G401 (cell line): ENCODE data around the gene DMRTB1. TPM values are rescaled to one million over a fixed set of nuclear protein-coding genes. Genes with fewer than 3 reads are reported as not detected.
"Not testable (repeated sequence)": the region's sequence is repeated elsewhere in the genome, so short reads cannot be mapped to it uniquely, and the experiment has no call there.

ENCODE experiments used
- DNase-seq: peaks from one replicate; pipeline ENCODE4 v3.0.0-alpha.2; 2015; ENCODE audit warnings: low spot score
- in situ Hi-C: cut with HindIII; loops from 2 replicates; pipeline ENCODE4 v1.10.0; 2016; ENCODE audit warnings: low sequenced_read_pairs, mixed read lengths
- total RNA-seq: library from RNA; depleted of rRNA; stranded (reverse); fragments of >200 nt; shearing (Covaris generic); gene quantifications from 2 replicates; pipeline ENCODE4 v1.2.3, GENCODE V29; 2014

DMRTB1 gene
- total RNA-seq, 1 experiment from 2014 or later: not detected

- no peak for DNase-seq
- in situ Hi-C loops: no loop called here
Observed at GRCh38 chr1:53432611-53433010, 26.6 kb upstream of the DMRTB1 start.

GRCh38 chr1:53434405-53435007, 24.7 kb upstream of the DMRTB1 start:
- DNase-seq, in situ Hi-C loops: not testable (repeated sequence)

- in situ Hi-C loops: no loop called here
- DNase-seq: no peak
Observed at GRCh38 chr1:53435151-53435550, 24.0 kb upstream of the DMRTB1 start.

GRCh38 chr1:53438427-53439336, 20.5 kb upstream of the DMRTB1 start:
- no peak for DNase-seq
- in situ Hi-C loops: no loop called here

GRCh38 chr1:53439337-53440207, 19.6 kb upstream of the DMRTB1 start:
- DNase-seq: no peak
- in situ Hi-C loops: no loop called here

GRCh38 chr1:53440633-53441032, 18.6 kb upstream of the DMRTB1 start:
- in situ Hi-C loops: no loop called here
- DNase-seq: no peak

- in situ Hi-C loops: no loop called here
Observed at GRCh38 chr1:53442299-53442698, 16.9 kb upstream of the DMRTB1 start.

GRCh38 chr1:53446051-53446450, 13.1 kb upstream of the DMRTB1 start:
- in situ Hi-C loops: no loop called here
- DNase-seq: no peak

More at GRCh38 chr1:53442299-53442698, 16.9 kb upstream of the DMRTB1 start:
- DNase-seq: no peak

GRCh38 chr1:53447413-53447812, 11.8 kb upstream of the DMRTB1 start:
- in situ Hi-C loops: no loop called here
- no peak for DNase-seq

GRCh38 chr1:53448241-53448841, 10.9 kb upstream of the DMRTB1 start:
- no peak for DNase-seq
- in situ Hi-C loops: no loop called here

- in situ Hi-C loops: no loop called here
- DNase-seq: no peak
Observed at GRCh38 chr1:53449021-53449420, 10.2 kb upstream of the DMRTB1 start.

- in situ Hi-C loops: no loop called here
- no peak for DNase-seq
Observed at GRCh38 chr1:53449693-53450092, 9.5 kb upstream of the DMRTB1 start.

- in situ Hi-C loops: no loop called here
- DNase-seq: peak; percentile 3
Observed at GRCh38 chr1:53450225-53450624, 9.0 kb upstream of the DMRTB1 start.

- DNase-seq: no peak
- in situ Hi-C loops: no loop called here
Observed at GRCh38 chr1:53454019-53454418, 5.2 kb upstream of the DMRTB1 start.

GRCh38 chr1:53455364-53455991, 3.7 kb upstream of the DMRTB1 start:
- in situ Hi-C loops: no loop called here
- no peak for DNase-seq

- in situ Hi-C loops: no loop called here
- no peak for DNase-seq
Observed at GRCh38 chr1:53458634-53459033, 565 bp upstream of the DMRTB1 start.

GRCh38 chr1:53460211-53460634, 1.0 kb downstream of the DMRTB1 start:
- no peak for DNase-seq
- in situ Hi-C loops: no loop called here

GRCh38 chr1:53460666-53461322, 1.6 kb downstream of the DMRTB1 start:
- in situ Hi-C loops: no loop called here

More at GRCh38 chr1:53460666-53461322, 1.6 kb downstream of the DMRTB1 start:
- no peak for DNase-seq
